GM12892 (cell line): Measurements from ENCODE around the gene DMAP1.

Experiments
- POLR2A ChIP-seq: IDR thresholded peaks from 2 replicates; pipeline ENCODE4 v1.6.1; 2011; ENCODE audit warnings: low read depth, low read length, control low read depth
- POLR2AphosphoS5 ChIP-seq: IDR thresholded peaks from 2 replicates; pipeline ENCODE4 v1.6.1; 2011; ENCODE audit warnings: low read depth, low read length, control low read depth
- TAF1 ChIP-seq: IDR thresholded peaks from 2 replicates; pipeline ENCODE4 v1.6.1; 2011; ENCODE audit warnings: low read depth, mild to moderate bottlenecking, control low read depth, low read length, borderline replicate concordance

DNA sequence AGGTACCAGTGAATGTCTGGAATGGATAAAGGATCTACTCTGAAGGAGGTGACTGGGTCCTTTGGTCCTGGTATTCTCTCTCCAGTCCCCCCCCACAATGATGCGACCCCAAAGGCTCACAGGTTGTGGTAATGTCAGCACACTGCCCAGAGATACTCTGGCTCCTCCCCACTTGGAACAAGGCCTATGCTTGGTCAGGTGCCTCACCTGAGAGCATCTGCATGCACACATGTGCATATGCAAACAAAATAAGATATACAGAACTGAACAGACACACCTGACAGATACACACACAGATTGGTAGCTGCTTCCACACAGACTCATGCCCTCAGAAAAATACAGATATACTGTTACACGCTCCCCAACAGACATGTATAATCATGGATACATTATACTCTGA, 33.5 kb downstream of the DMAP1 start:
- TF ChIP-seq POLR2A (no peak), POLR2AphosphoS5 (no peak), TAF1 (no peak)
